ENCODE data around the gene SELE.

SELE gene

GRCh38 chr1:169733924-169734323, at the start of gene SELE:
Gene SELE (minus strand): TSS chr1:169734079. CDS start chr1:169733612, 467 bp downstream.
- no peak for DNase-seq

- DNase-seq, result no peak
These were observed 48.7 kb upstream of the SELE start for GRCh38 chr1:169782596-169782995.

GRCh38 chr1:169779970-169780369, 46.1 kb upstream of the SELE start:
- no peak for DNase-seq

DNA sequence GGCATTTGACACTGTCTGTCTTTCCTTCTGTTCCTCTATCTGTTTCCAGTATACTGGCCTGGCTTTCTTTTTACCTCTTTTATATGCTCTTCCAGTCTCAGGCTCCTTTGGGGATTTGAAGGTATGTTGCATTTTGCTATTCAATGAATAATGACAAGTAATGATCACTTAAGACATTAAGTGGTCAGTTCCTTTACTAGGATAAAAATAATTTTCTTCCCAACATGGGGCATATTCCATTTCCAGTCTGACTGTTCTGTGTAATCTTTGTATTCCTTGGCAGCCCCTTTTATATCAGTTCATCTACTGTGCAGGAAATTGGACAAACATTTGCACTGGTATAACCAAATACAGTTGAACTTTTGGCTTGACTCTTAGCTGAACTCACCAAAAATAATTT, 45.3 kb upstream of the SELE start:
- no peak for DNase-seq

- no peak for DNase-seq
These were observed 42.6 kb upstream of the SELE start for GRCh38 chr1:169776440-169776839.

DNA sequence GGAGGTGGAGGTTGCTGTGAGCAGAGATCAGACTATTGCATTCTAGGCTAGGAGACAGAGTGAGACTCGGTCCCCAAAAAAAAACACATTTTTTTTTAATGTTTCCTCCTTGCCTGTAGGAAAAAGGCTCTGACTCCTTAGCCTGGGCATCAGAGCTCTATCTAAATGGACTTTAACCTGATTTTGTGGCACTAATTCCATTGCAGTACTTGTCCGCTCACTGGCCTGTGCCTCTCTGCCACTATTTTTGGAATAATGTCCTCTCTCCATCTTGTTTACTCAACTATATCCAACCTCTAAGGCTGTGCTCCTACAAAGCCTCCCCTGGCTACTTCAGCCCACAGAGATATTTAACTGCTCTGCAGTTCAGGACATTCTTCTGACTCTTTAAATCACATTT, 34.3 kb upstream of the SELE start:
- DNase-seq, result no peak

DNA sequence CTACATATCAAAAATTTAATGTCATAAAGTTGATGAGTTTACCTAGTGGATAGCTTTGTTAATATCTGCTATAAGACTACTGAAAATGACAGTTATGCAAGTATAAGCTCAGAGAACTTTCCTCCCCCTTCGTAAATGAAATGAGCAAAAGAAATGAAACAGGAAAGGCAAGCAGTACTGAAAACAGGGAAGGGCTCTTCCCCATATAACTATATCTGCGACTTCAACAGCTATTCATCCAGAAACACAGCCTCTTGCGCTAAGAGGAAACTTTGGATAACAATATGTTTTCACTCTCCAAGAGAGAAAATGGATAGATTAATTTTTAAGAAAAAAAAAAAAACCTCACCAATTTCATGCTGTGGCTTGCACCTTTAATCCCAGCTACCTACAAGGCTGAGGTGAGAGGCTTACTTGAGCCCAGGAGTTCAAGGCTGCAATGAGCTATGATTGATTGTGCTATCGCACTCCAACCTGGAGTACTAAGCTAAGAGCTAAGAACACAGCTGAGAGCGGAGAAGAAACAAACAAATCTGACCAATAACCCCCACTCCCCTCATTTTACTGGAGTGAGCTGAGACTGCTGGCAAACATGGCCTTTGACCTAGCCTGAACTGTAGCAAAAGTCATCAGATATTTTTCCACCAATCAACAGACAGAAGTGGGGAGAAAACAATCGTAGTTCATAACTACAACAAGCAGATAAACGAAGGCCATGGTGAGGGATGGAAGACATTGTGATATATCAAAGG, 31.9 kb upstream of the SELE start:
- DNase-seq, result no peak

DNA sequence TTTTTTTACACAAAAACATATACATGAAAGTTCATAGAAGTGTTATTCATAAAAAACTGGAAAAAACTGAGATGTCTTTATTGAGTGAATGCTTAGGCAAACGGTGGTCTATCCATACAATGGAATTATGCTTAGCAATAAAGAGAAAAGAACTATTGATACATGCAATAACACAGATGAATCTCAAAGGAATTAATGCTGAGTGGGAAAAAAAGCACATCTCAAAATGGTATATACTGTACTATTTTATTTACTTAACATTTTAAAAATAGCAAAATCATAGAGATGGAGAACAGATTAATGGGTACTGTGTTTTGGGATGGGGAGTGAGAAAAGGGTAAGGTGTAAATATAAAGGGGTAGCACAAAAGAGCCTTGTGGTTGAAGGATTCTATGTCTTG, 31.0 kb upstream of the SELE start:
- DNase-seq, result no peak

DNA sequence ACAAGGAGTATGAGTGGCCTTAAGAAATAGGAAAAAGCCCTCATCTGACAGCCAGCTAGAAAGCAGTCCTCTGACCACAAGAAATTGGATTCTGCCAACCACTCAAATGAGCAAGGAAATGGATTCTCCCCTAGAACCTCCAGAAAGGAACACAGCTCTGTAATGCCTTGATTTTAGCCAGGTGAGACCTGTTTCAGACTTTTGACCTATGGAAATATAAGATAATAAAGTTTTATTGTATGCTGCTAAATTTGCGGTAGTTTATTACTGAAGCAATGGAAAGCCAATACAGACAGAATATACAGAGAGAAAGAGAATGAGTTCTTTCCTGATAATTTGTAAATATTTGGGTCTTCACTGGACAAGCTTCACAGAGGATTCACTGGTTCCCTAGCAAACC, 28.8 kb upstream of the SELE start:
- no peak for DNase-seq

DNA sequence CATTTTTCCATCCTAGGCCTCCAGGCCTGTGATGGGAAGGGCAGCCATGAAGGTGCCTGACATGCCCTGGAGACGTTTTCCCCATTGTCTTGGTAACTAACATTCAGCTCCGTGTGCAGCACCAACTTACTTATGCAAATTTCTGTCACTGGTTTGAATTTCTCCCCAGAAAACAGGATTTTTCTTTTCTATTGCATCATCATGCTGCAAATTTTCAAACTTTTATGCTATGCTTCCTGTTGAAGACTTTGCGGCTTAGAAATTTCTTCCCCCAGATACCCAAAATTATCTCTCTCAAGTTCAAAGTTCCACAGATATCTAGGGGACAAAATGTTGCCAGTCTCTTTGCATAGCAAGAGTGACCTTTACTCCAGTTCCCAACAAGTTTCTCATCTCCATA, 25.2 kb upstream of the SELE start:
- DNase-seq, result no peak

- DNase-seq, result no peak
These were observed 19.7 kb upstream of the SELE start for GRCh38 chr1:169753549-169753948.

DNA sequence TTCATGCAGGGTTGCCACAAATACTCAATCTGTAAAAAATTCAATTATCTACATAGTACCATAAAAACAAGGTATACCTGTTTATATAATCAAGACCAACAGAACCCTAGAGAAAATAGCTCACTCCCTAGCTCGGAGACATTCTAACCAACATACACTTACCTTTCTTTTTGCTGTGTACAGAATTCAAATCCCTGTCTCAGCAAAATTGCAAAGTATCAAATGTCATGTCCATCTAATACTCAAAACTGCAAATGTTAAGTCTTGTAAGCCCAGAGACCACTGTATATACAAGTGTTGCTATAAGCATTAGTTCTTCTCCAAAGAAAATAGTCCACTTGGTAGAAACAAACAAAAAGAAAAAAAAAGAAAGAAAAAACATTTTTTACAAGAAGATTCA, 16.2 kb upstream of the SELE start:
- DNase-seq, result no peak

GRCh38 chr1:169746550-169746949, 12.7 kb upstream of the SELE start:
- no peak for DNase-seq

- no peak for DNase-seq
These were observed 11.4 kb upstream of the SELE start for GRCh38 chr1:169745015-169745861.

DNA sequence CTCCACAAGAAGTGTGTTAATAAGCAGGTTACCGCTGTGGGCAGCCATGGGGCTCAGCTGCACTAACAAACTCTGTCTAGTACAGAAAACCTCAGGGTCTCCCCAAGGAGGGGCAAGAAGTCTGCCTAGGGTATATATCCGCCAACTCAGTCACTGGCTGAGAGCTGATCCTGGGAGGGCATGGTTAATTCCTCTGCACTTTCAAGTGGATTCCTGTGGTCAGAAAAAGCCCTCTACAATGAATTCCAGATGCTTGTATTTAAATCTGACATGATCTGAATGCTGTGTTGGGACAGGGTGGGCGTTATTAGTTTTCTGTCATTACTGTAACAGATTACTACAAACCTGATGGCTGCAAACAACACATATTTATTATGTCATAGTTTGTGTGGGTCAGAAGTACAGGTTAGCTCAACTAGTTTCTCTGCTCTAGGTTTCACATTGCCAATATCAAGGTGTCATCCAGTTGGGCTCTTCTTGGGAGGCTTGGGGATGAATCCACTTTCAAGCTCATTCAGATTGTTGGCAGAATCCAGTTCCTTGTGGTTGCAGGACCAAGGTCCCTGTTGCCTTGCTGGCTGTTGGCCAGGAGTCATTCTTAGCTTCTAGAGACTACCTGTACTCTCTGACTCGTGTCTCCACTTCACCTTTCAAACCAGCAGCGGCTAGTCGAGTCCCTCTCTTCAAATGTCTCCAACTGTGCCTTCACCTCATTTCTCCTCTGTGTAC, 8.0 kb upstream of the SELE start:
- DNase-seq, result no peak

DNA sequence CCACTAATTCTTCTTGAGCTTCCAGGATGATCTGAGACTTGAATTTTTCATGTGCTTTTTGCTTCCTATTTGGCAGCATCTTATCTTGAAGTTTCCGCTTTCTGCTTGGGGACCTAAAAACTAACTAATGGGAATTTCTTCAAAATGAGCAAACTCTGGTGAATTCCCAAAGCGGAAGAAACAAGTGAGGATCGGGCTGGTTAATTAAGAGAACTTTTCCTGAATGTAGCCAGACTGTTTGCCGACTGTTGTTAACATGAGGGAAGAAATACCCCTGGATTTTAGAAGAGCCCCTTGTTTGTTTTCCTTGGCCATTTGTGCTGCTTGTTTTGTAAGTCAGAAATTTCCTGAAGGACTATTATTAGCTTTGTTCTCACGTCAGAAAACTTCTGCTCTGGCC, 6.1 kb upstream of the SELE start:
- DNase-seq, result no peak

- DNase-seq, result no peak
These were observed 2.4 kb downstream of the SELE start for GRCh38 chr1:169731446-169731845.

- no peak for DNase-seq
These were observed 3.9 kb downstream of the SELE start for GRCh38 chr1:169729991-169730390.

GRCh38 chr1:169727307-169727706, 6.6 kb downstream of the SELE start:
- DNase-seq, result no peak

DNA sequence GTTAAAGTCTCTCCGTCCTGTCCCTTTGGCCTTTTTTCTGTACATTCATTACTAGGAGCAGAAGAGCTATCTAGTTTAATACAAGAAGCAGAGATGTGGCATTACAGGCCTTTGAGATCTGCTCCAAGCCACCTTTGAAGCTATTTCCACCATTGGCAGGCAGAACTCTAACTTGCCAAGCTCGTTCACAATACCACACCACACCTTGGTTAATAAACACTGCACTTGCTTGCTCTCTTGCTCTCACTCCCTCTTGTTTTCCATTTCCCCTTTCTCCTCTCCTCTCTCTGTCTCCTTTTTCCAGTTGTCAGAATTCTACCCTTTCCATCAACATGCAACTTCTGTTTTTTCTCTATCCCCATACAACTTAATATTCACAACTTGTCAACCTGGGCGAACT, 7.0 kb downstream of the SELE start:
- no peak for DNase-seq

DNA sequence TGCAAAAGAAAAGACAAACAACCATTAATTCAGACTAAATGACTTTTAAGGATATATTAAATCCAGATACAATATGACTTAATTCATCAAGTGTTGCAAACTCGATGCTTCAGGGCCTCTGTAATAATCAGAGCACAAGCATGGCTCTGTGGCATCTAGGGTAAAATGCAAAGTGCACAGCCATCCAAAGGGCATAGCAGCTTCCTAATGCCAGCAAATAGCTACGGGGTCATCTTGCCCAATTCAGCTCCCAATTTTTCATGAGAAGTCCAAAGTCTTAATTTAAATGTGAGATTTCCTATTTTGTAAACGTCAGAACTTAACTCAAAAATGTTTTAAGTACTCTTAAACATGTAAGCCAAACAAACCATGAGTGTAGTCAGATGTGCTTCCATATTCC, 7.9 kb downstream of the SELE start:
- DNase-seq, result no peak

GRCh38 chr1:169724168-169724567, 9.7 kb downstream of the SELE start:
- DNase-seq, result no peak

DNA sequence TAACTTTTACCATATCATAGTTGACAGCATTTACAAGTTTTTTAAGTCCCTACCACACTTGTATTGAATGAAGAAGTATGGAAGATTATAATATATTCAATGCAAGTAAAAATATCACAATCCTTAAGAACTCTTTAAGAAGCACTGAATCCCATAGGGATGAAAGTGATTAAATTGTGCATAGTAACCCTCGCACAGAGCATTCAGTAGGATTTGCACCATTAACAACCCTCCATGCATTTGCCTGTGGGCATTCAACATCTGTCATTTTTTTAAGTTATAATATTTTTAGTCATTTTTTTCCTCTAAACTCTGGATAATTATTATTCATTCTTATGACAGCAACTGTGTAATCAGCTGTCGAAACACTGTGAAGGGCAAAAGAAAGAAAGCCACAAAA, 10.1 kb downstream of the SELE start:
- DNase-seq, result no peak

- no peak for DNase-seq
These were observed 11.1 kb downstream of the SELE start for GRCh38 chr1:169722779-169723178.

Measured in activated CD4-positive, alpha-beta T cell treated with anti-CD3 and anti-CD28 coated beads for 48 hours (primary cell).